GM23338 (cell line): Measurements from ENCODE around the gene GNA15.

Experiments
- ETS1 ChIP-seq: IDR thresholded peaks from 2 replicates; pipeline ENCODE4 v1.6.1; 2016; ENCODE audit warnings: antibody characterized with exemption
- EZH2 ChIP-seq: fragments of 200-600 bp; sonication (generic); IDR thresholded peaks from one replicate; pipeline ENCODE4 v1.8.0; 2017; ENCODE audit warnings: antibody characterized with exemption, mild to moderate bottlenecking, low read depth; ENCODE audit not compliant: unreplicated experiment
- NANOG ChIP-seq: IDR thresholded peaks from 2 replicates; pipeline ENCODE4 v1.6.1; 2016; ENCODE audit warnings: antibody characterized with exemption, borderline replicate concordance
- POLR2AphosphoS5 ChIP-seq: IDR thresholded peaks from 2 replicates; pipeline ENCODE4 v1.6.1; 2016; ENCODE audit warnings: antibody characterized with exemption, low read depth
- ZNF331 ChIP-seq: fragments of 250-450 bp; sonication (Bioruptor Pico); IDR thresholded peaks from 2 replicates; pipeline ENCODE4 v1.5.0; 2020; ENCODE audit warnings: low read depth, mild to moderate bottlenecking, moderate library complexity
- TF ChIP-seq, protein P1 (sequence below), 2 experiments: fragments of 200-600 bp in 1 of 2; sonication (generic) in 1 of 2; conservative IDR thresholded peaks; 2 replicates each; pipeline versions ENCODE4 v1.5.1 to v1.6.1; 2016 to 2017; ENCODE audit warnings: antibody characterized with exemption in 2 of 2, low read depth in 2 of 2, mild to moderate bottlenecking in 2 of 2, moderate library complexity in 1 of 2
- TF ChIP-seq, protein P2 (sequence below): IDR thresholded peaks from one replicate; pipeline ENCODE4 v1.6.1; 2018; ENCODE audit warnings: antibody characterized with exemption; ENCODE audit not compliant: unreplicated experiment

- TF ChIP-seq, protein P1, sequence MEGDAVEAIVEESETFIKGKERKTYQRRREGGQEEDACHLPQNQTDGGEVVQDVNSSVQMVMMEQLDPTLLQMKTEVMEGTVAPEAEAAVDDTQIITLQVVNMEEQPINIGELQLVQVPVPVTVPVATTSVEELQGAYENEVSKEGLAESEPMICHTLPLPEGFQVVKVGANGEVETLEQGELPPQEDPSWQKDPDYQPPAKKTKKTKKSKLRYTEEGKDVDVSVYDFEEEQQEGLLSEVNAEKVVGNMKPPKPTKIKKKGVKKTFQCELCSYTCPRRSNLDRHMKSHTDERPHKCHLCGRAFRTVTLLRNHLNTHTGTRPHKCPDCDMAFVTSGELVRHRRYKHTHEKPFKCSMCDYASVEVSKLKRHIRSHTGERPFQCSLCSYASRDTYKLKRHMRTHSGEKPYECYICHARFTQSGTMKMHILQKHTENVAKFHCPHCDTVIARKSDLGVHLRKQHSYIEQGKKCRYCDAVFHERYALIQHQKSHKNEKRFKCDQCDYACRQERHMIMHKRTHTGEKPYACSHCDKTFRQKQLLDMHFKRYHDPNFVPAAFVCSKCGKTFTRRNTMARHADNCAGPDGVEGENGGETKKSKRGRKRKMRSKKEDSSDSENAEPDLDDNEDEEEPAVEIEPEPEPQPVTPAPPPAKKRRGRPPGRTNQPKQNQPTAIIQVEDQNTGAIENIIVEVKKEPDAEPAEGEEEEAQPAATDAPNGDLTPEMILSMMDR (conservative IDR thresholded peaks at IDR 0.05; ENCODE audit: low read depth in 2 of 2) = no peak
- no peak for TF ChIP-seq POLR2AphosphoS5
- TF ChIP-seq, protein P2, sequence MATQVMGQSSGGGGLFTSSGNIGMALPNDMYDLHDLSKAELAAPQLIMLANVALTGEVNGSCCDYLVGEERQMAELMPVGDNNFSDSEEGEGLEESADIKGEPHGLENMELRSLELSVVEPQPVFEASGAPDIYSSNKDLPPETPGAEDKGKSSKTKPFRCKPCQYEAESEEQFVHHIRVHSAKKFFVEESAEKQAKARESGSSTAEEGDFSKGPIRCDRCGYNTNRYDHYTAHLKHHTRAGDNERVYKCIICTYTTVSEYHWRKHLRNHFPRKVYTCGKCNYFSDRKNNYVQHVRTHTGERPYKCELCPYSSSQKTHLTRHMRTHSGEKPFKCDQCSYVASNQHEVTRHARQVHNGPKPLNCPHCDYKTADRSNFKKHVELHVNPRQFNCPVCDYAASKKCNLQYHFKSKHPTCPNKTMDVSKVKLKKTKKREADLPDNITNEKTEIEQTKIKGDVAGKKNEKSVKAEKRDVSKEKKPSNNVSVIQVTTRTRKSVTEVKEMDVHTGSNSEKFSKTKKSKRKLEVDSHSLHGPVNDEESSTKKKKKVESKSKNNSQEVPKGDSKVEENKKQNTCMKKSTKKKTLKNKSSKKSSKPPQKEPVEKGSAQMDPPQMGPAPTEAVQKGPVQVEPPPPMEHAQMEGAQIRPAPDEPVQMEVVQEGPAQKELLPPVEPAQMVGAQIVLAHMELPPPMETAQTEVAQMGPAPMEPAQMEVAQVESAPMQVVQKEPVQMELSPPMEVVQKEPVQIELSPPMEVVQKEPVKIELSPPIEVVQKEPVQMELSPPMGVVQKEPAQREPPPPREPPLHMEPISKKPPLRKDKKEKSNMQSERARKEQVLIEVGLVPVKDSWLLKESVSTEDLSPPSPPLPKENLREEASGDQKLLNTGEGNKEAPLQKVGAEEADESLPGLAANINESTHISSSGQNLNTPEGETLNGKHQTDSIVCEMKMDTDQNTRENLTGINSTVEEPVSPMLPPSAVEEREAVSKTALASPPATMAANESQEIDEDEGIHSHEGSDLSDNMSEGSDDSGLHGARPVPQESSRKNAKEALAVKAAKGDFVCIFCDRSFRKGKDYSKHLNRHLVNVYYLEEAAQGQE = no peak
- TF ChIP-seq NANOG = no peak
- no peak for TF ChIP-seq EZH2
- TF ChIP-seq ETS1 = no peak
- TF ChIP-seq ZNF331 (CRISPR knock-in tag) = no peak
These were observed 48.1 kb downstream of the GNA15 start for GRCh38 chr19:3183721-3184641.
